K562 (cell line): ENCODE measurements around the gene TMEM120B. TPM values are rescaled to one million over a fixed set of nuclear protein-coding genes. Genes with fewer than 3 reads are reported as not detected.

Experiments used
- CHD7 ChIP-seq: fragments of 200-600 bp; sonication (generic); IDR thresholded peaks from one replicate; pipeline ENCODE4 v1.6.1; 2012; ENCODE audit warnings: mild to moderate bottlenecking, low read depth, low read length, inconsistent platforms
- LCOR ChIP-seq: sonication (generic); formaldehyde crosslinking; IDR thresholded peaks from 2 replicates; pipeline ENCODE4 v1.8.0; 2022; ENCODE audit warnings: mild to moderate bottlenecking, missing genetic modification reagents
- NCOA1 ChIP-seq: fragments of 450-650 bp; IDR thresholded peaks from 2 replicates; pipeline ENCODE4 v1.6.1; 2016; ENCODE audit warnings: low read depth
- NR2C2 ChIP-seq, 2 experiments: fragments of 200-800 bp in 1 of 2; sonication (Bioruptor generic) in 1 of 2; sonication (generic) in 1 of 2; formaldehyde crosslinking in 1 of 2; IDR thresholded peaks; 2 replicates each; pipeline versions ENCODE4 v1.6.1 to v1.8.0; 2016 to 2022; ENCODE audit warnings: mild to moderate bottlenecking in 1 of 2, missing compliant biosample characterization in 1 of 2, missing genetic modification characterization in 1 of 2, missing genetic modification reagents in 1 of 2
- SNIP1 ChIP-seq: fragments of 450-650 bp; IDR thresholded peaks from 2 replicates; pipeline ENCODE4 v1.7.1; 2017; ENCODE audit warnings: low read depth, mild to moderate bottlenecking
- SOX6 ChIP-seq: fragments of 450-650 bp; IDR thresholded peaks from 2 replicates; pipeline ENCODE4 v1.6.1; 2014; ENCODE audit warnings: mild to moderate bottlenecking
- TBL1XR1 ChIP-seq, 2 experiments: IDR thresholded peaks; 2 replicates each; pipeline ENCODE4 v1.6.1; 2012; ENCODE audit warnings: improper control_type of control experiment in 2 of 2, low read length in 2 of 2, mild to moderate bottlenecking in 1 of 2
- TRIM28 ChIP-seq: fragments of 450-650 bp; IDR thresholded peaks from 2 replicates; pipeline ENCODE4 v1.6.1; 2017
- ZNF12 ChIP-seq: sonication (generic); formaldehyde crosslinking; IDR thresholded peaks from 2 replicates; pipeline ENCODE4 v1.4.0; 2020; ENCODE audit warnings: mild to moderate bottlenecking, missing genetic modification reagents
- ZNF384 ChIP-seq: IDR thresholded peaks from 2 replicates; pipeline ENCODE4 v1.6.1; 2012; ENCODE audit warnings: low read depth, low read length, improper control_type of control experiment
- ZNF444 ChIP-seq: fragments of 250-450 bp; sonication (Bioruptor Pico); IDR thresholded peaks from 2 replicates; pipeline ENCODE4 v1.4.0; 2020; ENCODE audit warnings: mild to moderate bottlenecking, moderate library complexity
- polyA plus RNA-seq, 8 experiments: library from polyadenylated mRNA; depleted of rRNA in 4 of 8; stranded (reverse) in 5 of 8; unstranded in 3 of 8; fragments of >200 nt; fragmentation: Nextera tagmentation in 2 of 8; fragmentation: Illumina TruSeq in 1 of 8; extraction: Ambion mirVana in 2 of 8; extraction: Trizol in 1 of 8; gene quantifications; 2 replicates each; pipeline versions ENCODE4 v1.2.1 to v1.2.3, GENCODE V29; 2011 to 2014; ENCODE audit warnings: inconsistent platforms in 1 of 8, missing spikeins in 1 of 8
- total RNA-seq, 7 experiments: library from RNA; depleted of rRNA in 6 of 7; stranded (reverse); fragments of >200 nt in 6 of 7; fragmentation: Illumina TruSeq in 2 of 7; extraction: Trizol in 2 of 7; gene quantifications; 2 replicates each; pipeline versions ENCODE4 v1.2.1 to v1.2.3, GENCODE V29; 2011 to 2021; ENCODE audit warnings: low replicate concordance in 1 of 7
- TF ChIP-seq, protein P1 (sequence below), 2 experiments: fragments of 450-650 bp in 1 of 2; sonication (generic) in 1 of 2; formaldehyde crosslinking; conservative IDR thresholded peaks; 2 replicates each; pipeline versions ENCODE4 v1.4.0 to v1.8.1; 2020 to 2022; ENCODE audit warnings: mild to moderate bottlenecking in 1 of 2, missing genetic modification reagents in 1 of 2
- TF ChIP-seq, protein P2 (sequence below): fragments of 450-650 bp; IDR thresholded peaks from 2 replicates; pipeline ENCODE4 v1.6.1; 2017; ENCODE audit warnings: mild to moderate bottlenecking, moderate library complexity

The TMEM120B gene
- total and polyA plus RNA-seq, 9 of the 15 experiments (the other 6 are each of a cell fraction or from before 2014, with no cell fraction given) = 1.7 to 18.6 (median 7.4) TPM

GRCh38 chr12:121748571-121749265, 36.2 kb downstream of the TMEM120B start (continued):
- peak; percentile 5; the same call in 1 of the 2 replicates for TF ChIP-seq ZNF384
- TF ChIP-seq, protein P1, sequence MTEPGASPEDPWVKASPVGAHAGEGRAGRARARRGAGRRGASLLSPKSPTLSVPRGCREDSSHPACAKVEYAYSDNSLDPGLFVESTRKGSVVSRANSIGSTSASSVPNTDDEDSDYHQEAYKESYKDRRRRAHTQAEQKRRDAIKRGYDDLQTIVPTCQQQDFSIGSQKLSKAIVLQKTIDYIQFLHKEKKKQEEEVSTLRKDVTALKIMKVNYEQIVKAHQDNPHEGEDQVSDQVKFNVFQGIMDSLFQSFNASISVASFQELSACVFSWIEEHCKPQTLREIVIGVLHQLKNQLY (CRISPR knock-in tag; conservative IDR thresholded peaks at IDR 0.05) = no peak
- peak in 1 of 2 experiments; percentile 75; a peak in 1 of 4 replicates for TF ChIP-seq TBL1XR1 (IDR thresholded peaks at IDR 0.05; ENCODE audit: low read length in 2 of 2)
- no peak for TF ChIP-seq ZNF12 (CRISPR knock-in tag)
- TF ChIP-seq ZNF444 = no peak
- TF ChIP-seq SNIP1 = 0 out of 2 replicates have a peak, but pooled peaks have one; percentile 24
- peak; percentile 97 for TF ChIP-seq NCOA1
- TF ChIP-seq SOX6 = peak; percentile 48
- TF ChIP-seq LCOR (CRISPR knock-in tag) = peak; percentile 74; the same call in 1 of the 2 replicates
- no peak for TF ChIP-seq CHD7
- TF ChIP-seq TRIM28 = peak; percentile 57; the same call in 1 of the 2 replicates
- TF ChIP-seq, protein P2, sequence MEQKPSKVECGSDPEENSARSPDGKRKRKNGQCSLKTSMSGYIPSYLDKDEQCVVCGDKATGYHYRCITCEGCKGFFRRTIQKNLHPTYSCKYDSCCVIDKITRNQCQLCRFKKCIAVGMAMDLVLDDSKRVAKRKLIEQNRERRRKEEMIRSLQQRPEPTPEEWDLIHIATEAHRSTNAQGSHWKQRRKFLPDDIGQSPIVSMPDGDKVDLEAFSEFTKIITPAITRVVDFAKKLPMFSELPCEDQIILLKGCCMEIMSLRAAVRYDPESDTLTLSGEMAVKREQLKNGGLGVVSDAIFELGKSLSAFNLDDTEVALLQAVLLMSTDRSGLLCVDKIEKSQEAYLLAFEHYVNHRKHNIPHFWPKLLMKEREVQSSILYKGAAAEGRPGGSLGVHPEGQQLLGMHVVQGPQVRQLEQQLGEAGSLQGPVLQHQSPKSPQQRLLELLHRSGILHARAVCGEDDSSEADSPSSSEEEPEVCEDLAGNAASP = no peak
- TF ChIP-seq NR2C2 (CRISPR knock-in tag; IDR thresholded peaks at IDR 0.05) = no peak
- TF ChIP-seq NR2C2 (tag; IDR thresholded peaks at IDR 0.05) = peak; percentile 92
